B cell (primary cell): ENCODE results near the gene ZNF775. TPM values are rescaled to one million over a fixed set of nuclear protein-coding genes. Genes with fewer than 3 reads are reported as not detected.

Experiments
- ATAC-seq: fragments of 200-7000 bp; cut with Tn5 transposase; one replicate; pipeline ENCODE4 v1.10.0; 2021; ENCODE audit warnings: low read depth, mild to moderate bottlenecking, moderate number of reproducible peaks, moderate library complexity
- CTCF ChIA-PET: fragments of 350-600 bp; sonication (Branson Sonifier 250); formaldehyde crosslinking; loops from one replicate; lab custom pipeline; 2021; ENCODE audit warnings: antibody characterized with exemption, inconsistent platforms; lab: Charles Lee
- POLR2A ChIA-PET: fragments of 350-600 bp; sonication (Branson Sonifier 250); formaldehyde crosslinking; loops from one replicate; lab custom pipeline; 2021; ENCODE audit warnings: antibody characterized with exemption; lab: Charles Lee
- DNase-seq: peaks from one replicate; pipeline ENCODE4 v3.0.0; 2013
- H2AFZ ChIP-seq: 2 replicates; pipeline ENCODE4 v1.6.1; 2012; ENCODE audit warnings: mild to moderate bottlenecking, low read depth, low read length; ENCODE audit not compliant: insufficient read depth, poor library complexity, severe bottlenecking
- H3K27ac ChIP-seq, 2 donors: 1 replicate in 1 of 2; 2 replicates in 1 of 2; pipeline ENCODE4 v1.5.1; 2012 to 2013; ENCODE audit warnings: low read length in 2 of 2, mild to moderate bottlenecking in 2 of 2, moderate library complexity in 1 of 2
- H3K27me3 ChIP-seq, 4 experiments: fragments of 200-600 bp in 1 of 4; sonication (generic) in 1 of 4; replicated peaks in 1 of 4; 1 replicate in 2 of 4; 2 replicates in 2 of 4; pipeline versions ENCODE4 v1.6.1 to v1.7.0; 2013 to 2016; ENCODE audit warnings: low read length in 3 of 4, mild to moderate bottlenecking in 2 of 4, mixed read lengths in 1 of 4, moderate library complexity in 1 of 4; ENCODE audit not compliant: insufficient read depth in 4 of 4, control insufficient read depth in 3 of 4; ENCODE audit errors: control extremely low read depth in 1 of 4
- H3K36me3 ChIP-seq, 2 experiments: replicated peaks in 1 of 2; 1 replicate in 1 of 2; 2 replicates in 1 of 2; pipeline versions ENCODE4 v1.6.1 to v1.7.1; 2013; ENCODE audit warnings: low read length in 1 of 2; ENCODE audit not compliant: insufficient read depth in 2 of 2, control insufficient read depth in 1 of 2; ENCODE audit errors: control extremely low read depth in 1 of 2, extremely low read depth in 1 of 2
- H3K4me1 ChIP-seq, 2 donors: fragments of 200-600 bp in 1 of 2; sonication (generic) in 1 of 2; 1 replicate in 1 of 2; 2 replicates in 1 of 2; pipeline versions ENCODE4 v1.5.1 to v1.6.1; 2013 to 2017; ENCODE audit warnings: low read length in 2 of 2; ENCODE audit not compliant: control insufficient read depth in 2 of 2, insufficient read depth in 2 of 2
- H3K4me2 ChIP-seq: replicated peaks from 2 replicates; pipeline ENCODE3; 2012; ENCODE audit warnings: mild to moderate bottlenecking, low read depth, low read length; ENCODE audit not compliant: poor library complexity, severe bottlenecking
- H3K4me3 ChIP-seq, 5 experiments: fragments of 200-600 bp in 1 of 5; sonication (generic) in 1 of 5; 1 replicate in 3 of 5; 2 replicates in 2 of 5; pipeline versions ENCODE4 v1.5.1 to v1.7.0; 2011 to 2016; ENCODE audit warnings: low read length in 4 of 5, mild to moderate bottlenecking in 4 of 5, low read depth in 2 of 5, control low read depth in 1 of 5, moderate library complexity in 1 of 5; ENCODE audit not compliant: insufficient read depth in 1 of 5; ENCODE audit errors: control extremely low read depth in 1 of 5, extremely low read depth in 1 of 5
- H3K79me2 ChIP-seq: fragments of 200-600 bp; sonication (generic); one replicate; pipeline ENCODE4 v1.6.0; 2016; ENCODE audit warnings: low read length; ENCODE audit not compliant: control insufficient read depth, insufficient read depth
- H3K9ac ChIP-seq: fragments of 200-600 bp; sonication (generic); 2 replicates; pipeline ENCODE4 v1.6.1; 2017; ENCODE audit warnings: mild to moderate bottlenecking, low read length, moderate library complexity
- H3K9me3 ChIP-seq, 3 donors: one replicate each; pipeline versions ENCODE4 v1.6.1 to v1.7.1; 2013; ENCODE audit warnings: low read length in 2 of 3; ENCODE audit not compliant: control insufficient read depth in 2 of 3, insufficient read depth in 1 of 3; ENCODE audit errors: control extremely low read depth in 1 of 3
- H4K20me1 ChIP-seq: 2 replicates; pipeline ENCODE4 v1.6.0; 2012; ENCODE audit warnings: mild to moderate bottlenecking, low read length; ENCODE audit not compliant: insufficient read depth, control insufficient read depth, poor library complexity, severe bottlenecking
- H3K27ac Mint-ChIP-seq: one replicate; pipeline ENCODE4 v1.8.0; 2021; ENCODE audit warnings: mixed read lengths
- H3K27me3 Mint-ChIP-seq: one replicate; pipeline ENCODE4 v1.8.0; 2021; ENCODE audit warnings: mixed read lengths
- H3K4me1 Mint-ChIP-seq: one replicate; pipeline ENCODE4 v1.8.0; 2021; ENCODE audit warnings: mixed read lengths
- H3K4me3 Mint-ChIP-seq: one replicate; pipeline ENCODE4 v1.8.0; 2021; ENCODE audit warnings: mixed read lengths
- H3K9me3 Mint-ChIP-seq: one replicate; pipeline ENCODE4 v1.8.0; 2022; ENCODE audit warnings: mixed read lengths; ENCODE audit not compliant: insufficient read depth
- EZH2 ChIP-seq: IDR thresholded peaks from 2 replicates; pipeline ENCODE4 v1.6.1; 2012; ENCODE audit warnings: borderline replicate concordance, low read depth, mild to moderate bottlenecking, moderate library complexity, low read length; ENCODE audit not compliant: insufficient read depth, poor library complexity, severe bottlenecking
- WGBS: methylation state at CpG from one replicate; pipeline ENCODE4 v1.1.5; 2013; ENCODE audit warnings: missing lambda C conversion rate; ENCODE audit not compliant: insufficient coverage; 5-methylcytosine and 5-hydroxymethylcytosine counted together
- intact Hi-C: fragments of 100-400 bp; cut with micrococcal nuclease; formaldehyde crosslinking; loops from one replicate; pipeline ENCODE4 v1.10.0; 2022
- polyA plus RNA-seq: library from polyadenylated mRNA; depleted of rRNA; stranded (reverse); fragments of >200 nt; gene quantifications from 2 replicates; pipeline ENCODE4 v1.2.3, GENCODE V29; 2012
- total RNA-seq, 2 donors: library from RNA; stranded (reverse); fragments of 120-200 nt in 1 of 2; gene quantifications; 1 replicate in 1 of 2; 2 replicates in 1 of 2; pipeline versions ENCODE4 v1.2.3 to v1.2.4, GENCODE V29; 2013 to 2022
- TF ChIP-seq, protein P1 (sequence below): fragments of 200-600 bp; IDR thresholded peaks from one replicate; pipeline ENCODE4 v1.8.0; 2022; ENCODE audit warnings: antibody characterized with exemption, mild to moderate bottlenecking

Gene ZNF775
- total and polyA plus RNA-seq, 2 donors (not counting 1 experiment from before 2014, with no cell fraction given), result 4.2 to 12.1 TPM

DNA sequence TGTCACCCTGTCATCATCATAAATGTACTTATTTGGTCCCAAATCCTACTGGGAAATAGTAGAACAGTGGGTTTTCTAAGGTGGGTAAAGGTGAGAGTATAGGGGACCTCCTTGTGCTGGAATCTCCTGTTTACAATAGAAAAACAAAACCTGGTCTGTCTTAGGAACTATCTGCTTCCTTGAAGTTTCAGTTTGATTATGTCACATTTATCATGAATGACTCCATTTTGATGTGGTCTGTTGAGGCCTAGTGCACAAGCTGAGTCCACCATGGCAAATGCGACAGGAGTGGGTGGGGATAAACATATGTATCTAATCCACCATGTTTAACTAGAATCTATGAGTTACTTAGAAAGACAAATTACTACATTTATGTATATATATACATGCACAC, 23.5 kb upstream of the ZNF775 start:
- H3K79me2 ChIP-seq, result no peaks in the 10 kb centered on the region
- CTCF ChIA-PET, result interaction anchor here (0.7 to 4.9 kb wide), 26 partner anchors 9 to 399 kb away, joined by 3 to 71 read pairs (median 5); partner anchors contain the start of genes ACTR3C, LRRC61 and REPIN1
- POLR2A ChIA-PET, result no interaction called here
- no peaks in the 10 kb centered on the region for H3K27me3 ChIP-seq
- Mint-ChIP-seq H3K4me3 (no peak overlapping the region), H3K27me3 (no peaks in the 10 kb centered on the region), H3K9me3 (no peaks in the 10 kb centered on the region), H3K4me1 (peaks cover 21% of the 10 kb centered on the region), H3K27ac (no peak overlapping the region)
- ATAC-seq (no peak), DNase-seq (no peak)
- H3K4me3 ChIP-seq, result no peak overlapping the region
- TF ChIP-seq EZH2, result no peak
- TF ChIP-seq, protein P1, sequence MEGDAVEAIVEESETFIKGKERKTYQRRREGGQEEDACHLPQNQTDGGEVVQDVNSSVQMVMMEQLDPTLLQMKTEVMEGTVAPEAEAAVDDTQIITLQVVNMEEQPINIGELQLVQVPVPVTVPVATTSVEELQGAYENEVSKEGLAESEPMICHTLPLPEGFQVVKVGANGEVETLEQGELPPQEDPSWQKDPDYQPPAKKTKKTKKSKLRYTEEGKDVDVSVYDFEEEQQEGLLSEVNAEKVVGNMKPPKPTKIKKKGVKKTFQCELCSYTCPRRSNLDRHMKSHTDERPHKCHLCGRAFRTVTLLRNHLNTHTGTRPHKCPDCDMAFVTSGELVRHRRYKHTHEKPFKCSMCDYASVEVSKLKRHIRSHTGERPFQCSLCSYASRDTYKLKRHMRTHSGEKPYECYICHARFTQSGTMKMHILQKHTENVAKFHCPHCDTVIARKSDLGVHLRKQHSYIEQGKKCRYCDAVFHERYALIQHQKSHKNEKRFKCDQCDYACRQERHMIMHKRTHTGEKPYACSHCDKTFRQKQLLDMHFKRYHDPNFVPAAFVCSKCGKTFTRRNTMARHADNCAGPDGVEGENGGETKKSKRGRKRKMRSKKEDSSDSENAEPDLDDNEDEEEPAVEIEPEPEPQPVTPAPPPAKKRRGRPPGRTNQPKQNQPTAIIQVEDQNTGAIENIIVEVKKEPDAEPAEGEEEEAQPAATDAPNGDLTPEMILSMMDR, result no peak
- no CpG with 5 or more reads among the region's 1 CpG for WGBS
- H3K9me3 ChIP-seq, result no peaks in the 10 kb centered on the region
- H3K4me1 ChIP-seq, result peaks cover 11 to 19% of the 10 kb centered on the region in 2 donors
- H3K27ac ChIP-seq, result no peak overlapping the region
- H4K20me1 ChIP-seq, result no peaks in the 10 kb centered on the region
- H3K4me2 ChIP-seq, result no peak overlapping the region
- H3K9ac ChIP-seq, result no peak overlapping the region
- H2AFZ ChIP-seq, result peak overlapping the region; percentile 2
- intact Hi-C loops, result loop anchor here (1.0 to 5.0 kb wide), 3 partner anchors 24 to 66 kb away; partner anchors contain the start of genes ACTR3C, LRRC61 and ZNF775
- H3K36me3 ChIP-seq, result no peaks in the 10 kb centered on the region

DNA sequence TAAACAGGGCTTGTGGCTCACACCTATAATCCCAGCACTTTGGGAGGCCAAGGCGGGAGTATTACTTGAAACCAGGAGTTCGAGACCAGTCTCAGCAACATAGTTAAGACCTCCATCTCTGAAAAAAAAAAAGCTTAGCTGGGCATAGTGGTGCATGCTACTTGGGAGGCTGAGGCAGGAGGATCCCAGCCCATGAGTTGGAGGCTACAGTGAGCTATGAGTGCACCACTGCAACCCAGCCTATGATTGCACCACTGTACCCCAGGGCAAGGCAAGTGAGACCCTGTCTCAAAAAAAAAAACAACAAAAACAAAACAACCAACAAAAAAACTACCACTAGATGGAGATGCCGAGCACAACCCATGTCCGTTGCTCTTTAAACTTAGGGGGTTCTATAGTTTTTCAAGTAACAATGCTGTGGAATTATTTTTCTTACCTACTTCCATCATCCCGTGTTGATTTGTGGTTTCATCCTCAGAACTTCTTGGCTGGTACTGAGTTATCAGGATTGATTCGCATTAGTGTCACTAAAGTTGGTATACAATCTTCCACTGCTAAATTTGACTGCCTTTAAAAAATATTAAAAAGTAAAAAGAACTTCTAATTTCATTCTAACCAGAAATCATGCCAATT, 22.7 kb upstream of the ZNF775 start:
- no peak overlapping the region for H3K9ac ChIP-seq
- no peak overlapping the region for H2AFZ ChIP-seq
- no peaks in the 10 kb centered on the region for H3K36me3 ChIP-seq
- ChIA-PET POLR2A (interaction anchor here (0.6 to 1.3 kb wide), 2 partner anchors 10 to 12 kb away, joined by 3 to 4 read pairs; partner anchors contain the start of gene REPIN1), CTCF (interaction anchor here (0.9 to 4.9 kb wide), 18 partner anchors 10 to 91 kb away, joined by 3 to 71 read pairs (median 6); partner anchors contain the start of gene REPIN1)
- Mint-ChIP-seq H3K4me1 (peaks cover 21% of the 10 kb centered on the region), H3K9me3 (no peaks in the 10 kb centered on the region), H3K4me3 (no peak overlapping the region), H3K27me3 (no peaks in the 10 kb centered on the region), H3K27ac (no peak overlapping the region)
- peaks cover 11 to 19% of the 10 kb centered on the region in 2 donors for H3K4me1 ChIP-seq
- H3K27ac ChIP-seq, result no peak overlapping the region
- no peak overlapping the region for H3K4me2 ChIP-seq
- no peaks in the 10 kb centered on the region for H3K27me3 ChIP-seq
- H4K20me1 ChIP-seq, result no peaks in the 10 kb centered on the region
- TF ChIP-seq, protein P1, result peak; percentile 89
- TF ChIP-seq EZH2, result no peak
- no CpG with 5 or more reads among the region's 6 CpGs for WGBS
- ATAC-seq (peak; percentile 56), DNase-seq (peak; percentile 75)
- intact Hi-C loops, result loop anchor here (1.0 to 5.0 kb wide), 3 partner anchors 23 to 65 kb away; partner anchors contain the start of genes ACTR3C, LRRC61 and ZNF775
- H3K79me2 ChIP-seq, result no peaks in the 10 kb centered on the region
- H3K9me3 ChIP-seq, result no peaks in the 10 kb centered on the region
- no peak overlapping the region for H3K4me3 ChIP-seq
